HepG2 (cell line): ENCODE measurements around the gene SPON2. TPM values are rescaled to one million over a fixed set of nuclear protein-coding genes. Genes with fewer than 3 reads are reported as not detected.
A peak's percentile ranks its signal among the peaks of the same experiment; 100 is the strongest.

Source experiments
- ATAC-seq: fragments of 200-7000 bp; cut with Tn5 transposase; 3 replicates; pipeline ENCODE4 v1.9.1; 2020; ENCODE audit warnings: mild to moderate bottlenecking, moderate library complexity
- BruUV-seq: library from RNA; stranded (reverse); fragments of 400-500 nt; replicated peaks from 2 replicates; lab custom pipeline; 2021; lab: Mats Ljungman, UMichigan
- CTCF ChIA-PET: fragments of 300-600 bp; formaldehyde crosslinking; extraction: SDS; loops from one replicate; lab custom pipeline; 2021; ENCODE audit warnings: low total read pairs, inconsistent platforms, low intra/inter-chr PET ratio; lab: Yijun Ruan, JAX
- POLR2A ChIA-PET: fragments of 350-600 bp; sonication (Branson Sonifier 250); formaldehyde crosslinking; loops from one replicate; lab custom pipeline; 2020; ENCODE audit warnings: antibody characterized with exemption, inconsistent platforms; lab: Yijun Ruan, JAX
- DNase-seq: peaks from one replicate; pipeline ENCODE4 v3.0.0-alpha.2; 2015; ENCODE audit warnings: low spot score
- FAIRE-seq: peaks from 3 replicates; lab custom pipeline; 2011; peaks lifted over from hg19 to GRCh38; lab: Jason Lieb, UNC
- H2AFZ ChIP-seq: one replicate; pipeline ENCODE4 v1.6.1; 2011; ENCODE audit warnings: low read length, inconsistent platforms
- H3K27ac ChIP-seq: fragments of 300-600 bp; 3 replicates; pipeline ENCODE4 v1.8.0; 2011; ENCODE audit warnings: mixed run types, mild to moderate bottlenecking, mixed read lengths, low read length, inconsistent platforms; ENCODE audit not compliant: insufficient read depth; ENCODE audit errors: extremely low read length
- H3K27me3 ChIP-seq, 2 experiments: fragments of 200-600 bp in 1 of 2; 2 replicates in 1 of 2; 3 replicates in 1 of 2; pipeline versions ENCODE4 v1.6.0 to v1.8.0; 2011; ENCODE audit warnings: low read length in 2 of 2, mild to moderate bottlenecking in 2 of 2, moderate library complexity in 2 of 2, inconsistent platforms in 1 of 2; ENCODE audit not compliant: insufficient read depth in 2 of 2, control insufficient read depth in 1 of 2
- H3K36me3 ChIP-seq, 2 experiments: fragments of 200-600 bp in 1 of 2; replicated peaks in 1 of 2; 2 replicates in 1 of 2; 3 replicates in 1 of 2; pipeline versions ENCODE4 v1.5.1 to v1.8.0; 2011; ENCODE audit warnings: low read length in 2 of 2, inconsistent platforms in 1 of 2; ENCODE audit not compliant: insufficient read depth in 2 of 2, control insufficient read depth in 1 of 2
- H3K4me1 ChIP-seq: 2 replicates; pipeline ENCODE4 v1.5.1; 2012; ENCODE audit warnings: low read length, inconsistent platforms; ENCODE audit not compliant: insufficient read depth
- H3K4me2 ChIP-seq: 2 replicates; pipeline ENCODE4 v1.6.0; 2011; ENCODE audit warnings: low read depth, low read length, inconsistent platforms
- H3K4me3 ChIP-seq, 3 experiments: fragments of 200-600 bp in 1 of 3; sonication (generic), shearing (Covaris generic) in 1 of 3; replicated peaks in 1 of 3; 2 replicates each; pipeline ENCODE4 v1.5.1; 2011 to 2016; ENCODE audit warnings: low read length in 3 of 3, inconsistent platforms in 2 of 3, low read depth in 2 of 3, mild to moderate bottlenecking in 2 of 3, control low read depth in 1 of 3, mixed read lengths in 1 of 3; ENCODE audit not compliant: insufficient read depth in 1 of 3
- H3K79me2 ChIP-seq: one replicate; pipeline ENCODE4 v1.6.1; 2011; ENCODE audit warnings: low read length, inconsistent platforms; ENCODE audit not compliant: insufficient read depth
- H3K9ac ChIP-seq: 2 replicates; pipeline ENCODE4 v1.6.0; 2011; ENCODE audit warnings: mild to moderate bottlenecking, low read depth, low read length, inconsistent platforms; ENCODE audit not compliant: insufficient read depth
- H3K9me3 ChIP-seq: 2 replicates; pipeline ENCODE4 v1.5.1; 2012; ENCODE audit warnings: mild to moderate bottlenecking, low read length
- H4K20me1 ChIP-seq: 2 replicates; pipeline ENCODE4 v1.6.0; 2011; ENCODE audit warnings: inconsistent platforms, mild to moderate bottlenecking, low read length, moderate library complexity; ENCODE audit not compliant: insufficient read depth
- BHLHE40 ChIP-seq: IDR thresholded peaks from 2 replicates; pipeline ENCODE4 v1.6.1; 2011; ENCODE audit warnings: low read length, improper control_type of control experiment
- CREB1 ChIP-seq, 2 experiments: fragments of 450-650 bp in 1 of 2; IDR thresholded peaks; 2 replicates each; pipeline ENCODE4 v1.6.1; 2016 to 2017; ENCODE audit warnings: control low read depth in 1 of 2, mild to moderate bottlenecking in 1 of 2, missing compliant biosample characterization in 1 of 2, missing genetic modification characterization in 1 of 2
- DZIP1 ChIP-seq: sonication (generic); formaldehyde crosslinking; IDR thresholded peaks from 2 replicates; pipeline ENCODE4 v1.5.0; 2020; ENCODE audit warnings: mild to moderate bottlenecking, missing genetic modification reagents
- NR2F6 ChIP-seq, 2 experiments: IDR thresholded peaks; 2 replicates each; pipeline ENCODE4 v1.6.1; 2016; ENCODE audit warnings: antibody characterized with exemption in 1 of 2, mild to moderate bottlenecking in 1 of 2
- ZSCAN29 ChIP-seq: sonication (generic); formaldehyde crosslinking; conservative IDR thresholded peaks from 2 replicates; pipeline ENCODE4 v1.4.0; 2020; ENCODE audit warnings: mild to moderate bottlenecking, missing genetic modification reagents
- WGBS: methylation state at CpG from one replicate; pipeline ENCODE4 v1.1.6; 2017; ENCODE audit warnings: low lambda C conversion rate; 5-methylcytosine and 5-hydroxymethylcytosine counted together
- in situ Hi-C: cut with HindIII; loops from 2 replicates; pipeline ENCODE4 v1.10.0; 2017; ENCODE audit warnings: low pct_unique_long_range_greater_than_20kb; ENCODE audit not compliant: extremely low pct_ligation_motif_present
- intact Hi-C: fragments of 100-400 bp; cut with micrococcal nuclease; formaldehyde crosslinking; loops from one replicate; pipeline ENCODE4 v1.10.0; 2022; ENCODE audit not compliant: unreplicated experiment
- polyA plus RNA-seq, 8 experiments: library from polyadenylated mRNA; depleted of rRNA in 3 of 8; stranded (reverse) in 7 of 8; unstranded in 1 of 8; fragments of >200 nt; fragmentation: Illumina TruSeq in 4 of 8; extraction: Trizol in 4 of 8; gene quantifications; 2 replicates each; pipeline versions ENCODE4 v1.2.1 to v1.2.3, GENCODE V29; 2011 to 2016; ENCODE audit warnings: low read depth in 4 of 8, missing spikeins in 1 of 8, mixed read lengths in 1 of 8; ENCODE audit not compliant: insufficient read depth in 1 of 8
- total RNA-seq, 5 experiments: library from RNA; depleted of rRNA; stranded (reverse); fragments of >200 nt; fragmentation: Illumina TruSeq; extraction: Trizol; gene quantifications; 2 replicates each; pipeline ENCODE4 v1.2.3, GENCODE V29; 2016; ENCODE audit warnings: low read depth in 1 of 5

The SPON2 gene
- total and polyA plus RNA-seq, 2 of the 13 experiments (the other 11 are each of a cell fraction or from before 2014, with no cell fraction given), result 17.4 to 55.2 TPM

DNA sequence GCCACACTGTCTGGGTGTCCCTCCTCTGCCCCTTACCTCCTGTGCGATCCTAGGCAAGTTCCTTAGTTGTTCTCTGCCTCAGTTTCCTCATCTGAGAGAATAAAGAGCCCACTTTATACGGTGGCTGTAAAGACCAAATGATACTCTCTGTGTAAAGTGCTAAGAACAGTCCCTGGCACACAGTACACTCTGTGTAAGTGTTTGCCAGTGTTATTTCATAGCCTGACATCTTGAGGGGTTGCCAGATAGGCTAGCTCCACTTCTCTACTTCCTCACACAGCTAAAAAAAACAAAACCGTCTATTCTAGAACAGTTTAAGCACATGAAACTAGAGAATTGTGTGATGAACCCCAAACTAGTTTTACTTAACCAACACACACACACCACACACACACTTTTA, 17.1 kb downstream of the SPON2 start (continued):
- no peak for TF ChIP-seq DZIP1 (CRISPR knock-in tag)

- Histone ChIP-seq H3K4me2 (peak overlapping the region; percentile 9; the same call in 1 of the 2 replicates), H3K4me1 (peaks cover 26% of the 10 kb centered on the region), H3K27me3 (peaks cover 7 to 38% of the 10 kb centered on the region in 2 experiments; a peak in 4 of 5 replicates), H2AFZ (no peak overlapping the region), H3K9ac (no peak overlapping the region), H3K27ac (no peak overlapping the region), H3K36me3 (no peaks in the 10 kb centered on the region)
- DNase-seq, result no peak
- WGBS, result 23% methylated on average over 19 of the region's 21 CpGs
- no peak for TF ChIP-seq NR2F6 (IDR thresholded peaks at IDR 0.05)
- no peak for TF ChIP-seq NR2F6 (CRISPR knock-in tag; IDR thresholded peaks at IDR 0.05)
- TF ChIP-seq CREB1 (IDR thresholded peaks at IDR 0.05), result peak; percentile 47; the same call in 1 of the 2 replicates
- TF ChIP-seq CREB1 (CRISPR knock-in tag; IDR thresholded peaks at IDR 0.05), result no peak
- TF ChIP-seq ZSCAN29 (CRISPR knock-in tag), result no peak
- TF ChIP-seq BHLHE40, result 0 out of 2 replicates have a peak, but pooled peaks have one; percentile 16
- TF ChIP-seq, all 625 proteins: peak for 2
- H3K4me3 ChIP-seq, result no peak overlapping the region
- in situ Hi-C loops, result no loop called here
- ATAC-seq (no peak), FAIRE-seq (no peak)
- BruUV-seq, result no TSS peak
- intact Hi-C loops, result no loop called here
- H4K20me1 ChIP-seq, result no peaks in the 10 kb centered on the region
- no peaks in the 10 kb centered on the region; the same call in 1 of the 2 replicates for H3K9me3 ChIP-seq
- ChIA-PET CTCF (no interaction called here), POLR2A (no interaction called here)
- no peaks in the 10 kb centered on the region for H3K79me2 ChIP-seq
Measured at GRCh38 chr4:1154523-1155182, 17.7 kb downstream of the SPON2 start.
